ENCODE data around the gene KLRF1.

DNA sequence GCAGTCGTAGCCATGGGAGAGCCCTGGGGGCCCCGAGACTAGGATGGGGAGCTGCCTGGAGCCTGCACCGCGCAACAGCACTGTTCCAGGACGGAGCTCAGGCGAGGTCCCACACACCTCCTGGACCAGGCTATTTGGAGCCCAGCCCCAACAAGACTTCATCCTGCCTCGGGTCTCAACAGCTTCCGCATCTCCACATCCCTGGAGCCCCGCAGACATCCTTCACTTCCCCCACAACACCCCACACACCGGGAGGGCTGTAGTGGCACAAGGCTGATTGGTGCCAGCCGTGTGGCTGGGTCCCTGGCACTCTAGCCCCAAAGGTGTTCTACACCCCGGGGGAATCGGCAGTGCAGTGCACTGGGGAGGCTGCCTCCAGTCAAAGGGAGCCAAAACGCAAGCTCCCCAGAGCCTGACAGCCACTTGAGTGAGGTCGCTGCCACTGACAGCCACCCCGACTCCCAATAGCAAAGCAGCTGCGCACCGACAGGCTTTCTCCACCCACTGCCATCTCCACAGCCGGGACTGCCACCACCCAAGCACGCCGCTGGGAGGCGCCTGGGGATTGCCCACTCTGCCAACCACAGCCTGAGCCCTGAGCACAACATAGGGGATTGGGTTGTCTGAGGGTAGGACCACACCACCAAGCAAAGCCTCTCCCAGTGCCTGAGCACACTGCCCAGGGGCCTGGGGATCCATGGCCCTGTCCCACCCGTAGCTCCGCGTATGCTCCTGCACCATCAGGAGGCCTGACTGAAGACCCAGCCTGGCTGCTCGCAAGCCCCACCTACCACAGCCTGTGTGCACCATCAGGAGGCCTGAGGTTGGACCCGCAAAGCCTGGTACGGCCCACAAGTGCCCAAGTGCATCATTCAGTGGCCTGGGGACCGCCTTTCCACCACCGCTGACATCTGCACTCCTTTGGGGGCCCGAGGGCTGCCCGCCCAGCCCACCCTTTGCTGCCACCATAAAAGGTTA, 13.2 kb upstream of the KLRF1 start:
- TF ChIP-seq EZH2 (IDR thresholded peaks at IDR 0.05; ENCODE audit: insufficient read depth, poor library complexity, severe bottlenecking) (no peak), EZH2phosphoT487 (IDR thresholded peaks at IDR 0.05; ENCODE audit: insufficient read depth, low read depth) (no peak)

Measured in GM23248 (cell line).